Measurements from ENCODE around the gene LMO4. TPM values are rescaled to one million over a fixed set of nuclear protein-coding genes. Genes with fewer than 3 reads are reported as not detected.

Gene LMO4
- total RNA-seq, 1 donor from 2014 or later = 44.3 TPM

- ATAC-seq = no peak
- intact Hi-C loops (cut with DNase I) = no loop called here
- no peak for DNase-seq (ENCODE audit: missing footprints)
Measured at GRCh38 chr1:87392248-87393192, 63.8 kb downstream of the LMO4 start.

GRCh38 chr1:87393445-87394085 lies 64.9 kb downstream of the LMO4 start:
- intact Hi-C loops (cut with DNase I) = no loop called here
- DNase-seq (ENCODE audit: missing footprints) (no peak), ATAC-seq (no peak)

- no peak for DNase-seq (ENCODE audit: missing footprints)
- intact Hi-C loops (cut with DNase I) = no loop called here
- no peak for ATAC-seq
Measured at GRCh38 chr1:87394513-87394912, 65.8 kb downstream of the LMO4 start.

- intact Hi-C loops (cut with DNase I) = no loop called here
Measured at GRCh38 chr1:87394982-87395381, 66.3 kb downstream of the LMO4 start.

More at GRCh38 chr1:87394982-87395381, 66.3 kb downstream of the LMO4 start:
- DNase-seq (ENCODE audit: missing footprints) (no peak), ATAC-seq (no peak)

Data from Right ventricle myocardium inferior (tissue), 1 donor.